HG03039 (cell line): ENCODE measurements around the gene ATP1A3.
A peak's percentile ranks its signal among the peaks of the same experiment; 100 is the strongest.
"Not testable (repeated sequence)": the region's sequence is repeated elsewhere in the genome, so short reads cannot be mapped to it uniquely, and the experiment has no call there.

Experiments
- ATAC-seq: cut with Tn5 transposase; IDR thresholded peaks from one replicate; pipeline ENCODE4 v1.9.1; 2021; ENCODE audit warnings: mild to moderate bottlenecking, moderate library complexity; ENCODE audit not compliant: unreplicated experiment

The ATP1A3 gene

DNA sequence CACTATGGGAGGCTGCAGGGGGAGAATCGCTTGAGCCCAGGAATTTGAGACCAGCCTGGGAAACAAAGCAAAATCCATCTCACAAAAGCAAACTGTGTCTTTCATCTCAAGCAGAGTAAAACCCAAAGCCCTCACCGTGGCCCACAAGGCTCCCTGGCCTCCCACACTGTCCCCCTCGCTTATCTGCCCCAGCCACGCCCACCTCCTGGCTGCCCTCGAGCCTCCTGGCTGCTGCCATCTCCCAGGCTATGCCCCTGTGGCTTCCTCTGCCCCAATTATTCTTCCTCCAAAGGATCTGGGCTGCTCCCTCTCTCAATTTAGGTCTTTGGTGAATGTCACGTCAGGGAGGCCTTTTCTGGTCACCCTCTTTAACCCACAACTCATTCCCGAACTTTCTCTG lies 38.5 kb downstream of the ATP1A3 start:
- ATAC-seq, result no peak

DNA sequence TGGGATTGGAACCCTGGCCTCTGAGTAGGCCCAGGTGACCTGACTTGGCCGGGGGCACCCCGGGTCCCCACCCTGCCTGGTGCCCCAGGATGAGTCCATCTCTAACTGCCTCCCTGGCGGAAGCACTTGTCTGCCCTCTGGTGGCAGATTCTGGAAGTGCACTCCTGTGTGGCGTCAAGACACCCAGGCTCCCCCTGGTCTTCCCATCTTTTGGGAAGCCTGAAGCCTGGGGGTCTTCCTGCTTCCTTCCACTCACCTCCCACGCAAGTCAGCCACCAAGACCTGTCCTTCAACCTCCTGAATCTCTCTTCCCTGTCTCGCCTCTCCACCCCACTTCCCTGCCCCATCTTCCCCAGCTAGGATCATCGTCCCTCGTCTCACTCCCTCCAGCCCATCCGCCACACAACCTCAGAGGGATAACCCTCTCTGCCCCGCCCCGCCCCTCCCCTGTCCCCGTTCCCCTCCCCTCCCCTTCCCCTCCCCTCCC lies 42.3 kb downstream of the ATP1A3 start:
- ATAC-seq, result no peak

DNA sequence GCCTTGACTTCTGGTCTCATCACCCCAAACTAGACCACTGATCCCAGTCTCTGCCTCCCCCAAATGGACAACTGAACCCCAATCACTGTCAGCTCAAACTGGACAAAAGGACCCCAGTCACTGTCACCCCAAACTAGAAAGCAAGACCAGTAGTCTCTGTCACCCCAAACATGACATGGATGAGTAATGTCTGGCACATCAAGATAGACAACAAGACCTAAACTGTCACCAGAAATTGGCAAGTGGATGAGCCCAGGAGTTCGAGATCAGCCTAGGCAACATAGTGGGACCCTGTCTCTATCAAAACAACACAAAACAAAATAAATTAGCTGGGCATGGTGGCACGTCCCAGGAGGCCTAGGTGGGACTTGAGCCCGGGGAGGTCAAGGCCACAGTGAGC lies 46.9 kb downstream of the ATP1A3 start:
- no peak for ATAC-seq

DNA sequence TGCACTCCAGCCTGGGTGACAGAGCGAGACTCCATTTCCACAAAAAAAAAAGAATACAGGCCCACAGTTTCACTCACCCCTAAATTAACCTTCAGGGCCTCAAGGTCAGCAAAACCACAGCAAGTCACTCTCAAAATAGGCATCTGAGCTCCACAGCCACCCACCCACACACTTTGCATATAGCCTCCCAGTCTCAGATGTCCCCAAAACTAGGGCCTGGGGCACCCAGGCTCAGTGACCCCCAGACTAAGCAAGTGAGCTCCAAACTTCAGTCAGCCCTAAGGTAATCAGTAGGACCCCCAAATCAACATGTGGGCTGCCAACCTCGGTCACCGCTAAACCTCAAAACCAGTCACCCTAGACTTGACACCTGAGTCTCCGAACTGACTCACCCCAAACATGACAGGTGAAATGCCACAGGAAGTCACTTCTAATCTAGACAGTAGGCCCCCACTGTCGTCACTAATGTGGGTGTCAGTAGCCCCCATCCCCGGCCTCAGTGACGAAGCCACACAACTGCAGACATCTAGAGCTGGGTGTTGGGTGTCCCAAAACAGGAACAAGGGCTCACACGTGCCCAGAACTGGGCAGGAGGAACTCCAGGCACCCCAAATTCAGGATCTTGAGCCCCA lies 48.8 kb downstream of the ATP1A3 start:
- peak; percentile 59 for ATAC-seq

DNA sequence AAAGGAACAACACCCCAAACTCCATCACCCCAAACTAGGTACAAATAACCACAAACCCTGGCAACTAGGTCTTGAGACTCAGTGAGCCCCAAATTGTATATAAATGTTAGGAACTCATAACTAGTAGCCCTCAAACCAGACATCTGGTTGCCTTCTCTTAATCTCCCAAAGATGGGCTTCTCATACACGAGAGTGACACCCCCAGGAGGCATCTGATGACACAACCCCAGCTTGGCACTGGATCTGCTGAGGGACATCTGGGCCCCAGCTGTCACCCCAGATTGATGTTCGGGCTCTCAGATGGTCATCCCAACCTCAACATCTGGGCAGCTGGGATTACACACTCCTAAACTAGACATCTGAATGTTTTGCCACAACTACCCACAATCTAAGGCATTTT lies 49.7 kb downstream of the ATP1A3 start:
- ATAC-seq, result no peak

DNA sequence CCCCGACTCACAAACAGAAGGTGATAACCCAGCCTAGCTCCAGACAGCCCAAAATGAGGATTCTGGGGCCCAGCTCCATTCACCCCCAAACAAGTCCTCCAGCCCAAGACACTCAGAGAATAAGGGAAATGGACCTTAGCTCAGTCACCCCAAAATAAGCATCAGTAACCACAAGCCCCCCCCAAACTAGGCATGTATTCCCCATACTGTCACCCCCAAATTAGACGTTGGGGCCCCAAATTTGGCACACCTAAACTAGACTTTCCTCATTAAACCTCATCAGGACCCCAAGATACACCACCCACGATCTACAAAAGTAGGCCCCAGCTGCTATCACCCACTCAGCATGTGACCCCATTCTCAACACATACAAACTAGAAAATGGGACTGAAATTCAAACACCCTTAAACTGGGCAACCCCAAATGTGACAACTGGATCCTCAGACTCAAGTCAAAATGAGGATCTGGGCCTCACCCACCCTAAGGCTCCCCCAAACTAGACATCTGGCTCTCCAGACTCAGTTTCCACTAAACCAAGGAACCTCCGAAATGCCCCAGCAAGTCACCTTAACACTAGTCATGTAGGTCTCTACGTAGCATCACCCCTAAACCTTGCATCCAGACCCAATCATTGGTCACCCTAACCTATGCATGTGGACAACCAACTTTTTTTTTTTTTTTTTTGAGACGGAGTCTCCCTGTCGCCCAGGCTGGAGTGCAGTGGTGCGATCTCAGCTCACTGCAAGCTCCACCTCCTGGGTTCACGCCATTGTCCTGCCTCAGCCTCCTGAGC lies 52.4 kb downstream of the ATP1A3 start:
- no peak for ATAC-seq

DNA sequence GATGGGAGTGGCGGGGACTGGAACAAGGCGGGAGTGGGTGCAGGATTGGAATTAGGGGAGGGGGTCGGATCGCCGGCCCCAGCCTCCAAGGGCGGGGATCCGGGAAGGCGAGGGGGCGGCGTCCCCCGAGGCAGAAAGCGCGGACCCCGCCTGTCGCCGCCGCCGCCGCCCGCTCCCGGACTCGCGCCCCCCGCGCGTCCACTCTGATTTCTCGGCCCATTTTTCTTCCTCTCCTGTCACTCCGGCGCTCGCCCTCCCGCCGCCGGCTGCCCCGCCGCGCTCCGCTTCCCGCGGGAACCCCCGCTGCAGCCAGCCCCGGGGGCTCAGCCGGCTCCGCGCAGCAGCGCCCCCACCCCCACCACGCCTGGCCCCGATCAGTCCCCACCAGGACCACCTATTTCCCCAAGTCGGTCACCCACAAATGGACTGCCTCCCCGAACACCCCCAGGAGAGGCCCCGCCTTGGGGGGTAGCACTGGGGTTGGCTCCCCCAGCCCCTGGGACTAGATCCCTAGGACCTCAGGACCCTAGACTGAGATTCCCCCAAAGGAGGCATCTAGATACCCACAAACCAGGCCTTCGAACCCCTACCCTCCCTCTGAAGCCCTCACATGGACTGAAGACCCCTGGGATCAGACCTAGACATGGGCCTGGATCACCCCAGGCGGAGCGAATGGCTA lies 53.2 kb downstream of the ATP1A3 start:
- ATAC-seq, result no peak

DNA sequence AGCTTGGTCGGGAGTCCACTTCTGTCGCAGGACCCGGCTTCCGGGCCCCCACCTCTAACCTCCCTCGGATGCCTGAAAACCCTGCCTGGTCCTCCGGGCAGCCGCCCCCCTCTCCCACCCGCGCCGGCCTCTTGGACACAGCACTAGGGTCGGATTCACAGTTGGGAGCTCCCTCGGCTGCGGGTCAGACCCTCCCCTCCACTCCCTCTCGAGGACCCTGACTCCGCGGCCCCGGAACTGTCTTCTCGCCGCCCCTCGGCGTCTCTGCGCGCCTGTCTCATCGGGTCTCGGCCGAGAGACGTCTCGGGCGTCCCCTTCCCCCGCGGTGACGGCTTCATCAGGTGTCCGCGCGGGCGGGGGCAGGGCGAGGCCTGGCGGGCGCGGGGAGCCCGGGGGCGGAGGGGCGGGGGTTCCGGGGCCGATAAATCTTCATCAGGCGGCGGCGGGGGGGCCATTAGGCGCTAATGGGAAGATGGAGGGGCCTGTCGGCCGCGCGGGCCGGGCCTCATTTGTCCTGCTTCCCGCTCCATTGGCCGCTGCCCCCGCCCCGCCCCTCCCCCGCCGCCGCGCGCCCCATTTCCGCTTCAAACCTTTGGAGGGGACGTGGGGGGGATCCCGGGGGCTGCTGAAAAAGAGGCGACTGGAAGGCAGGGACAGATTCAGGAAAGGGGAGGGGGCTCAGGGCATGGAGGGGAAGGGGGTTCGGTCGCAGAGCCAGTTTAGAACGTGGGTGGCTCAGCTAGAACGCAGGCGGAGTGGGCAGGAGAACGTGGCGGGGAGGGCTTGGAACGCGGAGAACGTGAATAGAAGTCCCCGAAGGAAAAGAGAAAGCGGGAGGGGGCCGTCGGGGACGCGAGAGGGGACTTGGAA lies 53.9 kb downstream of the ATP1A3 start:
- ATAC-seq, result no peak

DNA sequence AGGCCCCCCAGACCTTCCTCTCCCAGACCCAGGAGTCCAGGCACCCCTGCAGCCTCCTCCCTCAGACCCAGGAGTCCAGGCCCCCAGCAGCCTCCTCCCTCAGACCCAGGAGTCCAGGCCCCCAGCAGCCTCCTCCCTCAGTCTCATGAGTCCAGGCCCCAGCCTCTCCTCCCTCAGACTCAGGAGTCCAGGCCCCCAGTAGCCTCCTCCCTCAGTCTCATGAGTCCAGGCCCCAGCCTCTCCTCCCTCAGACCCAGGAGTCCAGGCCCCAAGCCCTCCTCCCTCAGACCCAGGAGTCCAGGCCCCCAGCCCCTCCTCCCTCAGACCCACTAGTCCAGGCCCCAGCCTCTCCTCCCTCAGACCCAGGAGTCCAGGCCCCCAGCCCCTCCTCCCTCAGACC lies 54.8 kb downstream of the ATP1A3 start:
- not testable (repeated sequence) for ATAC-seq

DNA sequence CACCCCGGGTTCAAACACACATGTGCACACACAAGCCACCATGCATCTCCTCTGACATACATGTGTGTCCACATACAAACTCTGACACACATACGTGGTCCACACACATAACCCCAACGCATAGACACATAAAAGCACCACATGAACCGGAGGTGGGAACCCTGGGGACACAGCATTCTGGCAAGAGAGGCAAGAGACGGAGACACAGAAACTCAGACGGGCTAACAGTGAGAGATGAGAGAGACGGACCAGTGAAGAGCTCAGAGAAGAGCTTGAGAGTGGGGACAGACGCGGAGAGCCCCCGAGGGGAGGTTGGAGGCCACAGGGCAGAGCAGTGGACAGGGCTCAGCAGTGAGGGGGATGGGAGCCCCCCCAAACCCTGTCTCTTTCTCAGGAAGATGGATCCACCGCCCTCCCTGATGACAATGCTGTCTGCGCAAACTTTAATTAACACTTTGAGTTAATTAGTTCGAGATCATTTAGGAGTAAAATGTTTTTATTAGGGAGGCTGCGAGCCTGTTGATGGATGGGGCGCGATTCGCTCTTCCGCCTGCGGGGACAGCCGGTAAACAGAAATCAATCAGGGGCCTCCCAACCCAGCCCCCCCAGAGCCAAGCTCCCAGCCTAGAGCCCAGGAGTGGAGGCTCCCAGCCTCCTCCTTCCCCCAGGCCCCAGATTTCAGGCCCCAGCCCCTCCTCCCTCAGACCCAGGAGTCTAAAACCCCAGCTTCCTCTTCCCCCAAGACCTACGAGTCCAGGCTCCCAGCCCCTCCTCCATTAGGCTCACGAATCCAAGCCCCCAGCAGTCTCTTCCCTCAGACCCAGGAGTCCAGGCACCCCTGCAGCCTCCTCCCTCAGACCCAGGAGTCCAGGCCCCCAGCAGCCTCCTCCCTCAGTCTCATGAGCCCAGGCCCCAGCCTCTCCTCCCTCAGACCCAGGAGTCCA lies 56.2 kb downstream of the ATP1A3 start:
- ATAC-seq, result no peak

DNA sequence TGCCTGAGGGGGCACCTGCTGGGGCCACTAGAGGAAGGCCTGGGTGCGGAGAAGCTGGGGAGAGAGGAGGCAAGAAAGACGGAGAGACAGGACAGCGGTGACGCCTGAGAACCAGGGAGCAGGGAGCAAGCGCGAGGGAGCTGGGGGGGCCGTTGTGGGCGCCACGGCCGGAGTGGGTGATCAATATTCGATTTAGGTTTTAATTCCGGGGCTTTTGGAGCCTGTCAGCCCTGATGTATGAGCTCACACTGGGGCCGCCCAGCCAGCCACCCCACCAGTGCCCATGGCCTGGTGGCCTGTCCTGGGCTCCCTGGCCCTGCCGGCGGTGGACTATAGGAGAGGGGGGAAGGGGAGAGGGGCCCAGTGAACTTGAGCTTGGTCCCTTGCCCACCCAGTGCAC lies 57.1 kb downstream of the ATP1A3 start:
- no peak for ATAC-seq

DNA sequence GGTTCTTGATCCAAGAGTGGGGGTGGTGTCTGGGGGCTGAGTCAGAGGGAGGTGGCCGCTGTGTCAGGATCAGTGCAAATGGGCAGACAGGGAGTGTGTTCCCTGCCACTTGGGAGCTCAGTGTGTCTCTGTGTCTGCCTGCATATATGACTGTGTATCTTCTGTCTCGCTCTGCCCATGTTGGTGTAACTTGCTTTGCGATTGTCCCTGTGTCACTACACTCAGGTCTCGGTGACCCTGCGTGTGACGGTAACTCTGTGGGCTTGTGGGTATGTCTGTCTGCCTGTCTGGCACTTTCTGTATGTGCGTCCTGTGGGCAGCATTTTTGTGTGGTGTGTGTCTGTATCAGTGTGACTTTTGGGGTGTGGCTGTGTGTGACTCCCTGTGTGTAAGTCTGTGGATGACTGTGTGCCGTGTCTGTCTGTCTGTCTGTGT lies 57.6 kb downstream of the ATP1A3 start:
- ATAC-seq, result no peak

DNA sequence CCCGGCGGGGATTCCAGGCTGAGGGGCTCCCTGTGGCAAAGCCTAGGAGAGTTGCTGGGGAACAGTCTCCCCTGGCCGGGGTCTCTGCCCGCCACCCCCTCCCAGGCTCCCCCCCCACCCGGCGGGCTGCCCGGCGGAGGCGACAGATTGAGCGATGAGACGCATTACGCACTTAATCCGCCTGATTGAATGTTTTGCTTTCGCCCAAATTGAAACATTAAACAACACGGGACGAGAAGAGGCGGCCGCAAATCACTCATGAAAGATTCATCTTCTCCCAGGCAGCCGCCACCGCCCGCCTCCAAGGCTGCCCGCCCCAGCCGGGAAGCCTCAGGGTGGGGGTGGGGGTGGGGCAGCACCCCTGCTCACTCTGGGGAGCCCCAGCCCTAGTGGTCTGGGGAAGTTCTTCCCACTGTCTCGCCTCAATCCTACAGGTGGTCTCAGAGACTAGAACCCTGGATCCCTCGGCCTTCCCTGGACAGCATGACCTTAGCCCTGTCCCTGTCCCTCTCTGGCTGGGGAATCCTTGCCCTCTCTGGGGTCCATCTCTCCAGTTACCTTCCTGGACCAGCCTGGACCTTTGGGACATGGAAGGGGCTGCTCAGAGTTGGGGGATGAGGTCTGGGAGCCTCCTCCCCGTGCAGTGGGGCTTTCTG lies 58.1 kb downstream of the ATP1A3 start:
- ATAC-seq, result no peak

DNA sequence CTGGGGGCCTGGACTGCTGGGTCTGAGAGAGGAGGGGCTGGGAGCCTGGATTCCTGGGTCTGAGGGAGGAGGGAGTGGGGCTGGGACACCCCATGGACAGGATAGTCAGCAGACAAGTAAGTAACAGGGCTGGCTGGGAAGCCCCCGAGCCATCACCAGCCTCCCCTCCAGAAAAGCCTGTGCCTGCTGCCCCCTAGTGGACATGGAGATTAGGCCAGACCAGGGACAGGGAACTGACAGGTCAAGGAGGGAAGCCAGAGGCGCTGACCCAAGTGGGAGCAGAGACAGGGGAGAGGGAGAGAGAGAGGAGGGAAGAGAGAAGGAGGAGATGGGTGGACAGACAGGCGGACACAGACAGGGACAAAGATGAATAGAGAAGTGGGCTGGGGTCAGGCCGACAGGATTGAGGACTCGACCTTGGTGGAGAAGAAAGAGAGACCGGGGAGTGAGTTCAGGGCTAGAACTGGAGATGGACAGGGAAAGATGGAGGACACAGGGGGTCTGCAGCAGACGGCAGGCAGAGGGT lies 59.1 kb downstream of the ATP1A3 start:
- no peak for ATAC-seq

DNA sequence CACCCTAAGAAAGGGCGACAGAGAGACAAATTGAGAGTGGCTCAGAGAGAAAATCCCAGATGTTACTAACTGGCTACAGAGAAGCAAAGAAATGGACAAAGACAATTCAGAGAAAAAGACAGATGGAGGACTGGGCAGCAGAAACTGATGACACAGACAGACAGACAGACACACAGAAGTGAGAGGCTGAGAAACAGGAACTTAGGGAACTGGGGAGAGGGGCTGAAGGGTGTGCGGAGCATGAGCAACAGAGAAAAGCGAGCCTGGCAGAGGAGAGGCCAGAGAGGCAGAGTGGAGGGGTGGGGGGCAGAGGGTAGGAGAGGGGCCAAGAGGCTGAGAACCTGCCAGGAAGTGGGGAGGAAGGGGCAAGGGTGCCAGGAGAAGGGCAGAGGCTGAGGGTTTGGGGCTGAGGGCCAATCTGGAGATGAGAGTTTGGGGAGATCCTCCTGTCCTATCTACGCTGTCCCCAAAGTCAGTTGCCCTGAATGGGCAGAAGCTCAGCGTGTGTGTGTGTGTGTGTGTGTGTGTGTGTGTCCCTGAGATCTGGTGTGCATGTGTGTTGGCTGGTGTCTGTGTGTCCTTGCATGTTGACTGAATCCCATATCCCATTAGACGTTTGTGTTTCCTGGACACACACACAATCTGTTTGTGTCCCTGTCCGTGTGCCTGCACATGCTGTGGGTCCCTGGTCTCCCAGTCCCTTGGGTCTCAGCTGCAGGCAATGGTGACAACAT lies 60.2 kb downstream of the ATP1A3 start:
- no peak for ATAC-seq

DNA sequence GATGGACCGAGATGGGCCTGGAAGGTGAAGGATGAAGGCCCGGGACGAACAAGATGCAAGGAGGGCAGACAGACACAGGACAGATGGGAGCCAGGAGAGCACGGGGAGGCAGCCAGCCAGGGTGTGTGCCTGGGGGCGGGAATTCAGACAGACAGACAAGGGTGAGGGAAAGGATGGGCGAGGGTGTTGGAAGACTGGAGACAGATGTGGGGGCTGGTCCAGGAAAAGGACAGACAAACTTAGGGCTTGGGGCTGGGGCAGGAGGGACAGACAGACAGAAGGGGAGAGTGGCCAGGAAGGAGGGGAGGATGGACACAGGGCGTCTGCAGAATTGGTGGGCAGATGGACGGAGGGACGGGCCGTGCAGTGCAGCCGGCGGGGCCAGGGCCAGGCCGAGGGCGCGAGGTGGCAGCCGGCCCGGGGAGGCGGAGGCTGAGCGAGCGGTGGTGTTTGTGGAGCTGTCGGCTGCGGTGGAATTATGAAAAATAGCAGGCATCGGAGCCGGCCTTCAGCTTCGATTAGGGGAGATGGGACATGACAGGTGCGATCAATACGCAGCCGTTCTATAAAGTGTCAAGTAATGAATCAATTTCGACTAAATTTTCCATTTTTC lies 61.2 kb downstream of the ATP1A3 start:
- ATAC-seq, result no peak

DNA sequence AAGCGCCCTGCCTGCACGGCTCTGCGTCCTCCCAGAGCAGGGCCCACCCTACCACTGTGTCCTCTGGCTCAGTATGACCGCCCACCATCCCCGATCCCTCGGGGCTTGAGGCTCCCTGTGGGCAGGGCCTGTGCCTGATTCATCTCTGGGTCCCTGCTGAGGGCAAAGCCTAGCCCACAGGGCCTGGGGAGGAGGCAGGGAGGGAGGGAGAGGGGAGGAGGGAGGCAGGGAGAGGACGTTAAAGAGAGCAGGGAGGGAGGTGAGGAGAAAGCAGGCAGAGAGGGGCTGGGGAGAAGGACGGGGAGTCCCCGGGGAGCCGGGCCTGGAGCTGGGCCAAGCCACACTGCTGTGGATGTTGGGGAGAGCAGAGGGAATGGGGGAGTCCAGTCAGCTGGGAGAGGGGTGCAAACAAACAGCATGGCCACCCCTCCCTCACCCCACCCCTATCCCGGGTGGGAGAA lies 61.7 kb downstream of the ATP1A3 start:
- ATAC-seq, result no peak
